CD4-positive, alpha-beta T cell treated with Interleukin-6 for 4 hours (primary cell): ENCODE data around the gene GAB2.

Experiments used
- DNase-seq: peaks from one replicate; pipeline ENCODE4 v3.0.0-alpha.2; 2020; ENCODE audit warnings: mixed read lengths

The GAB2 gene

GRCh38 chr11:78399136-78399535 is 18.5 kb downstream of the GAB2 start:
- no peak for DNase-seq

GRCh38 chr11:78398715-78399114 is 18.9 kb downstream of the GAB2 start:
- DNase-seq: no peak

- no peak for DNase-seq
These were observed 20.2 kb downstream of the GAB2 start for GRCh38 chr11:78397398-78397797.

- DNase-seq: no peak
These were observed 22.0 kb downstream of the GAB2 start for GRCh38 chr11:78395597-78395996.

- DNase-seq: no peak
These were observed 24.8 kb downstream of the GAB2 start for GRCh38 chr11:78392854-78393253.

- no peak for DNase-seq
These were observed 26.2 kb downstream of the GAB2 start for GRCh38 chr11:78391424-78391823.

GRCh38 chr11:78390809-78391208 is 26.8 kb downstream of the GAB2 start:
- DNase-seq: no peak

GRCh38 chr11:78386215-78386941 is 31.2 kb downstream of the GAB2 start:
- DNase-seq: no peak

GRCh38 chr11:78385205-78385604 is 32.4 kb downstream of the GAB2 start:
- DNase-seq: no peak

GRCh38 chr11:78384231-78384630 is 33.4 kb downstream of the GAB2 start:
- no peak for DNase-seq

- DNase-seq: no peak
These were observed 35.8 kb downstream of the GAB2 start for GRCh38 chr11:78381865-78382264.

- DNase-seq: no peak
These were observed 37.0 kb downstream of the GAB2 start for GRCh38 chr11:78380615-78381051.

- DNase-seq: no peak
These were observed 38.5 kb downstream of the GAB2 start for GRCh38 chr11:78379039-78379670.

GRCh38 chr11:78377625-78378418 is 39.8 kb downstream of the GAB2 start:
- DNase-seq: no peak

GRCh38 chr11:78376858-78377257 is 40.8 kb downstream of the GAB2 start:
- no peak for DNase-seq

- DNase-seq: no peak
These were observed 42.7 kb downstream of the GAB2 start for GRCh38 chr11:78374917-78375316.

GRCh38 chr11:78373689-78374088 is 43.9 kb downstream of the GAB2 start:
- no peak for DNase-seq

GRCh38 chr11:78372114-78372768 is 45.4 kb downstream of the GAB2 start:
- DNase-seq: no peak

- DNase-seq: no peak
These were observed 46.3 kb downstream of the GAB2 start for GRCh38 chr11:78371221-78371891.

- no peak for DNase-seq
These were observed 47.0 kb downstream of the GAB2 start for GRCh38 chr11:78370406-78371172.

GRCh38 chr11:78365381-78365792 is 52.2 kb downstream of the GAB2 start:
- DNase-seq: no peak
